Hematopoietic multipotent progenitor cell treated with erythropoietin and hydrocortisone succinate and interleukin-3 and kit ligand, for 4 days (in vitro differentiated cells): Measurements from ENCODE around the gene FGB.

Source experiments
- DNase-seq: peaks from one replicate; pipeline ENCODE4 v3.0.0-alpha.2; 2015

The FGB gene

DNA sequence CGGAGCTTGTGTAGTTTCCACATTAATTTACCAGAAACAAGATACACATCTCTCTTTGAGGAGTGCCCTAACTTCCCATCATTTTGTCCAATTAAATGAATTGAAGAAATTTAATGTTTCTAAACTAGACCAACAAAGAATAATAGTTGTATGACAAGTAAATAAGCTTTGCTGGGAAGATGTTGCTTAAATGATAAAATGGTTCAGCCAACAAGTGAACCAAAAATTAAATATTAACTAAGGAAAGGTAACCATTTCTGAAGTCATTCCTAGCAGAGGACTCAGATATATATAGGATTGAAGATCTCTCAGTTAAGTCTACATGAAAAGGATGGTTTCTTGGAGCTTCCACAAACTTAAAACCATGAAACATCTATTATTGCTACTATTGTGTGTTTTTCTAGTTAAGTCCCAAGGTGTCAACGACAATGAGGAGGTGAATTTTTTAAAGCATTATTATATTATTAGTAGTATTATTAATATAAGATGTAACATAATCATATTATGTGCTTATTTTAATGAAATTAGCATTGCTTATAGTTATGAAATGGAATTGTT lies at the start of gene FGB:
Gene FGB, plus strand, starts transcription at position 315 of the 558 bp plus-strand sequence. Its CDS starts 8 bp downstream, at position 323.
- DNase-seq: no peak

DNA sequence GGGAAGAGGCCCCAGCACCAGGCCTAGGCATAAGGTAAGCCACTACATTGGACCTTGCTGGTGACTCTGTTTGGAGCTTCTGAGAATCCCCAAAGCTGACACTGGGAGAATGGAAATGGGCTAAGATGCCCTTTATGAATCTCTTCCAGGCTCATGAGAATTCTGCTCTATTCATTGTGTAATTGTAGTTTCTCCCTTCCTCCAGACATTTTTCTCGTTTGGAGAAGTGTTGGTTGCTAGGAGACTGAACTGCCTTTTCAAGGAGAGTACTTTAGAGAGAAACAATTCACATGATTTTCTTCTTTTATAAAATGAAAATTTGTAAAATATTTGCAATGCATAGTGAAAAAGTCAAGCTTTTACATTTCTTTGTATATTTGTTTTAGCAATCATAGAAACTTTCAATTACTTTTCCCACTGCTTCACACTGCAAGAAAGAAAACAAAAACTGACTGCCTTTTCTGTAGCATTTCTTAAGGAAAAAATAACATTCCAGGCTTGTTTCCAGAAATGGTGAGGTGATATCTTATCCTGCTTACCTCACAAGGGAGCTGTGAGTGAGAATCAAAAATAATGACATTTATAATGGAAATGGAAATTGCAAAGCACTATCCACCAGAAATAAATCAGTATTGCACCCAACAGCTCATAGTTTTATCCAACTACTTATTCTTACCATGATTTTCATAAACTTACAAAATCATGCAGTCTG lies 46.3 kb upstream of the FGB start:
- DNase-seq: no peak

DNA sequence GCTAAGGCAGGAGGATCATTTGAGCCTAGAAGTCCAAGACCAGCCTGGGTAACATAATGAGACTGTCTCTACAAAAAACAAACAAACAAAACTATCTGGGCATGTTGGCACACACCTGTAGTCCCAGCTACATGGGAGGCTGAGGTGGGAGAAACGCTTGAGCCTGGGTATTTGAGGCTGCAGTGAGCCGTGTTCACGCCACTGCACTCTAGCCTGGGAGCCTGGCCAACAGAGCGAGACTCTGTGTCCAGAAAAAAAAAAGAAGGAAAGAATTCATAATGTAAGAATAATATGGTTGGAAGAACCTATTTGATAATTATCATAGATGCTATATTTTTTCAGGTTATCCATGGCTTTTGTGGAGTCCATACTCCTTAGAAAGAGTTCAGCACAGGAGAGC lies 45.2 kb upstream of the FGB start:
- no peak for DNase-seq

DNA sequence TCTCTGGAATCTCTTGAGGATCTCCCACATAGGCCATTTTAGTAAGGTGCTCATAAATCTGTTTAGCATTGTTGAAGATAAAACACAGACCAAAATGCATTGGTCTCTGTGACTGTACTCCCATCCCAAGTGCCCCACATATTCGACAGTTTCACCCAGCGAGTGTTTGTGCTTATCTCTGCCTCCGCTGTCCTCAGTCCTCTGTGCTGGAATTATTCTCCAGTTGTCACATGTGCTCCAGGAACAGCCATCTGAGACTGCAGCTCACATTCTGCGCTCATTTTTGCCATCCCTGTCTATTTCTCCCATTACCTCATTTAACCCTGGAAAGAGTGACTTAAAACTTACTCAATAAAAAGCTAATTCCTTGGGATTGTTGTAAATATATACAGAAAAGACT lies 43.6 kb upstream of the FGB start:
- no peak for DNase-seq

DNA sequence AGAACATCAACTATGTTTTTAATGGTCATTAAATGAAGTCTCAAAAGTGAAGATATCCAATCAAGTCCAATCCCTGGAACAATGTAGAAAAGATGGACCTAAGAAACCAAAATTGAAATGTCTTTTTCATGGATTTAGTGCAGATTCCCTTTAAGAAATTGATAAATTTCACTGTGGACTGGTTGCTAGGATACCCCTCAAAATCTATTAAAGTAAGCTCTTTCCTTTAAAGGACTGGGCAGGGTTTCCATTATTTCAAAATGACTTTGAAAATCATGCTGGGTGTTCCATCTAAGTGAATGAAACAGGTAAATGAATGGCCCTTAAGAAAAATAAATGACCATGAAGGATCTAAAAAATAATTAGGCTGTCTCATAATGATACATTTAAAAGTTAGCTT lies 41.2 kb upstream of the FGB start:
- no peak for DNase-seq

DNA sequence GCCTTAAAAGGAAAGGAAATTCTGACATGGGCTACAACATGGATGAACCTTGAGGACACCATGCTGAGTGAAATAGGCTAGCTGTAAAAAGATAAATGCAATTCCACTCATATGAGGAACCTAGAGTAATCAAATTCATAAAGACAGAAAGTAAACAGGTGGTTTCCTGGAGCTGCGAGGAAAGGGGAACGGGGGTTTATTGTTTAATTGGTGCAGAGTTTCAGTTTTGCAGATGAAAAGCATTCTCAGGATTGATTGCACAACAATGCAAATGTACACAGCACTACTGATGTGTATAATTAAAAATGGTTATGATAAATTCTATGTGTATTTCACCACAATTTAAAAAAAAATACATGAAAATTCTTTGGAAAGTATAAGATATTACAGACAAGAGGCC lies 36.7 kb upstream of the FGB start:
- no peak for DNase-seq

DNA sequence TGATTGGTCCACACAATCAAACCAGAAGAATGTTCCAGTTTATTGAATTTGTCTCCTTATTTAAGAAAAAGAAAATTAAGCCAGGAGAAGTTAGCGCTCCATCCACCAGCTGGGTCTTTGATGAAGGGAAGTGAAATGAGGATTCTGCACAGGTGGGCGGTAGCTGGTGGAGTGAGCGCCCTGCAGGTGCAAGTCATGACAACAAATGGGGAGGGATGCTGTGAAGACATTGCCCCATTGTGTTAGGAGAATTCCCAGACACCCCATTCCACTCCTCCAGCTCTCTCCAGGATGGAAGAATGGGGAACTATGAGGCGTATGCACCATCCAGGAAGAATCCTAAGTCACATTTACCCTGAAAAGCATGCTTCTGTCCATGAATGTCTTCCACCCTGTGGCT lies 35.5 kb upstream of the FGB start:
- no peak for DNase-seq

DNA sequence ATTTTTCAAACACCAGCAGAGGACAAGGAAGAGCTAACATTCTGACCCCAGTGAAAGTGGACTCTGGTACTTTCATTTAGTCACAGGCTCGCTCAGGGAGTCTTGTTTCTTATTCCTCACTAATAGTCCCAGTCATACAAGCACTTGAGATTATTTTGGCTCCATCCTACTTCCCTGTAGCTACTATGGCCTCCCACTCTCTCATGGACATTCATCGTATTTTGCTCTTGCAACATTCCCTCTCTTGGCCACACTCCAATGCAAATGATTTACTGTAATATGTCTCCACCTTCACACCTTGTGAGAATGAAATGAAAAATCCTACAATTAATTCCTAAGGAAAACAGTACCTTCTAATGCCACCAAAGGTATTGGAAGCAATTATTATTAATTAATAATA lies 33.9 kb upstream of the FGB start:
- DNase-seq: no peak

DNA sequence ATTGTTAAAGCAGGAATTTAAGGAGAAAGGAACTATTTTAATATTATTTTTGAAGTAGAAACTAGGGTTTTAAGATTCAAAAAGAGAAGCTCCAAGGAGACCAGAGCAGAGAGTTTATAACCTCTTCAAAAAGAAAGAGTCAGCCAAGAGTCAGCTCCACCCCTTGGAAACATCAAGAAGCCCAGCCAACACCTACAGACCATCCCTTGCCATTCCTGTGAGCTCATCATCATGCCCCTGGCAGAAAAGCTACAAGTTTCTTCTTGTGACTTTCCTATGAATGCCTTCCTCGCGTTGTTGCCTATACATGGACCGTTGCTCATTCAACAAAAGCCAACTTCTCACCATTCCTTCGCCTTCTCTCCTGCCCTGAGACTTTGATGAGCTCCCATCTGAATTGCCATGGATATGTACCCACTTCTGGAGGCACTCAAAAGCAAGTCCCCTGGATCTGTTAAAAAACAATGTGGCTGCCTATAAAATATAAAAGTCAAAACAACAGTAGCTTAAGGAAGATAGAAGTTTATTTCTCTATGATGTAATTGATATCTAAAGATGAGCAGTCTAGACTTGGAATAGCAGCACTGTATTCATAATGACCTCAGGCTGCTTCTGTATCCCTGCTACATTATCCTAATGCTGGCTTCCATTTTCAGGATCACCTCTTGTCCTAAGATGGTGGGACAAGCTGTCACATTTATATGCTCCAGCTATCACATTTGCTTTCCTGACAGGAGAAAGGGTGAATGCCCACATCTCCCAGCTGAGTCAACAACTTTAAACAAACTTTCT lies 32.9 kb upstream of the FGB start:
- DNase-seq: no peak

DNA sequence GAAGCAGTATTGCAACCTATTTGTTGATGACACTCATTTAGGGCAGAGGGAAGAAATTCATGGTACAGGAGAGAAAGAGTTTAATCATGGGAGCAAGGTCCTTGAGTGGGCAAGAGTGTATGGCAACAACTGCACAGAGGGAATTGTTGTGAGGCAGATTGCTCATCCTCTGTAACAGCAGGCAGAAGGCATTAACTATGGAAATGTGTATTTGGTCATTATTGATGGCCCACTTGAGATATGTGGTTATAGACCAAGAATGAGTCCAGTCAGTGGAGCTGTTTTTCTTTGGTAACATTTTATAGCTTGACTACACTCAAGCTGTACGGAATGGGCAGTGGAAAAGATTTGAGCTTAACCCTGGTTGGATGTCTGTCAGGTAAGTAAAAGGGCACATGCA lies 28.5 kb upstream of the FGB start:
- no peak for DNase-seq

DNA sequence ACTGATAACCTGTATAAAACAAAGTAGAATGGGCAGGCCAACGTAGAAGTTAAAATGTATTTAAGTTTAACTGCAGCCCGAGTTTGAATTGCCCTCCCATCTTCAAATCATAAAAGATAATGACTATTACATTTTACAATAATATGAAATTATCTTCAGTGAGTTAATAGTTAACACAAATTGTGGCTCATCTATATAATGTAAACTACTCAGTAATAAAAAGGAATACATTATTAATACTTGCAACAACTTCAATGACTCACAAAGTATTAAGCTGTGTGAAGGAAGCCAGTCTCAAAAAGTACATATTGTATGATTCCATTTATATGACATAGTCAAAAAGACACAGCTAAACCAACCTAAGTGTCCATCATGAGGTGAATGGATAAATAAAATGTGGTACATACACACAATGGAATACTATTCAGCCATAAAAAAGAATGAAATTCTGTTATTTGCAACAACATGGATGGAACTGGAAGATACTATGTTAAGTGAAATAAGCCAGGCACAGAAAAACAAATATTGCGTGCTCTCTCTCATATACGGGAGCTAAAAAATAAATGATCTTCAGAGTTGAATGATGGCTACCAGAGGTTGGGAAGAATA lies 20.4 kb upstream of the FGB start:
- no peak for DNase-seq

DNA sequence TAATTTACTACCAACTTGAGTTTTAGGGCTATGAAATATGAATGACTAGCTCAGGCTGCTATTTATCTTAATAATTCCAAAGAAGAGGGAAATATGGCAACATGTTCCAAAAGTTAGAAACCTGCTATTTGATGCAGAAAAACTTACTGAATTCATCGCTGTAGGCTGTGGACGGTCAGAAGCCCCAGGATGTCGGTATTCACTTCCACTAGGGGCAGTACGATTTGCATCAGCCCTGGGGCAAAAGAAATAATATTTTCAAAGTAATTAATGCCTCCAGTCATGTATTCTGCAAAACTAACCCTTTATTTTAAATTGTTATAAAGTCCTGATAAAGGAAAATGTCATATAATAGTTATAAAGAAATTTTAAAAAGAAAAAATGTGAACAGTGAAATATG lies 17.1 kb upstream of the FGB start:
- DNase-seq: no peak

DNA sequence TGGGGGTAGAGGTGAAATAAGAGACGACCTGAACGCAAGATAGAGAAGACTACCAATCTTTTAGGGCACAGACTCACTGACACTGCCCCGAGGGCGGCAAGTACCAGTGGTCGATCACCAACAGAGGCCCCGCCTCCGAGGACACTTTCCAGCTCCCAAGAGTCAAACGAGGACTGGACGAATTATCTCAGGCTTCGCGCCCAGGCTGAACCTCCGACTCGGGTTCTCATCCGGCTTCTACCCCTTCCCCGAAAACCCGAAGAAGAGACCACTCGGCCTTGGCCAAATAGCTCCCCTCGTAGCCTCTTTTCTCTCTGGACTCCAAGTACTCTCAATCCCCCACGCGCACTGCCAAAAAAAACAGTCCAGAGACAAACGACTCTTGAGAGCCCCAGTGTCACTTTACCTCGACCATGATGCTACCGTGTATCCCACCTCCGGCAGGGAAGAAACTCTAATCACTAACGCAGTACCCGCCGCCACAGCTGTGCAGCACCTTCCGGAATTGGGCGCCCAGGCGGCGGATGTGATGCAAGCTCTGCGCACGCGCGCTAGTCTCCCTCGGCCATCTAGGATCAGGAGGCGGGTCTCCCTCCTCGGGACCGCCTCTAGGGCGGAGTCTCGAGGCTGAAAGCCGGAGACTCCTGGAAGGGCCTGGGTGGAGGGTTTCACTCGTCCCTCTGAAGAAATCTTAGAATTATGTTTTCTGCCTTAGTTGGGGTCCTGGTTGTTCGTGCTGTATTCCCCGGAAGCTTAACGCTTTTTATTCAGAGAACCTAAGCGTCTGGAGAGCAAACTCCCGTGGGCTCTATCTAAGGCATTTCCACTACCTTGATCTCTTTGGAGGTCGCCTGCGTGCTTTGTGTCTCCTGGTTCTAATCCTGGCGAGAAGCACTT lies 12.7 kb upstream of the FGB start, which contains the start of gene PLRG1:
Gene PLRG1, minus strand, starts transcription at position 507 of the 897 bp plus-strand sequence. Its CDS starts 92 bp downstream, at position 415.
- peak; percentile 99 for DNase-seq

DNA sequence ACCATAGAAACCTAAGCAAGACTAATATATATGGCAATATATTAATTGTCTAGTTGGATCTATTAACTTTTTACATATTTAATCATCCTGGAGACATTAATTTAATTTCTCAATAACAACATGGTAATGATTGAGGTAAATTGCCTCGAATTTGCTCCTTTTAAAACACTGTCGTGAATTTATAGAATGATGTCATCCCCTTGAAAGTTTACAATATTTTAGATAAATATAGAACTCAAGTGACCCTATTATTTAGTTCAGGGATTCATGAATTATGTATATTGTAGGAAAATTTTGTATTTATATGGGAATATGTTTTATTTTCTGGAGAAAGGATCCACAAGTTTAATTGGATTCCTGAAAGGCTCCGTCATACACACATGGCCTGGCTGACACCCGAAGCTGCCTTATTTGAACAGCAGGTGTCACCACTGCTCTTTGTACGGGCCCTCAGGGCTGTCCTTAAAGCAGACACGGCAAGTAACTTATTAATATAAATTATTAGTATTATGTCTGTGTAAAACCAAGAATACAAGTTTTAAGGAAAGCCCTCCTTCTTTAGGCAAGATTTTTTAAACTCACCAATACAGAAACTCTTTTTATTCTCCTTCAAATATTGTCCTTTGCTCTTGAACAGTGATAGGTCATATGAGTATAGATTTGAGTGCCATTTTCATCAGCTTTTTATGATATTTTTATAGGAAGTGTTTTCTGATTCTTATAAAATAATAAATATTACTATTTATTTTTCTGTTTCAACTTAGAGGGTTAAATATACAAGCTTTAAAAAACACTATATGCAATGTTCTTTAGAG lies 10.7 kb upstream of the FGB start:
- DNase-seq: peak; percentile 90

DNA sequence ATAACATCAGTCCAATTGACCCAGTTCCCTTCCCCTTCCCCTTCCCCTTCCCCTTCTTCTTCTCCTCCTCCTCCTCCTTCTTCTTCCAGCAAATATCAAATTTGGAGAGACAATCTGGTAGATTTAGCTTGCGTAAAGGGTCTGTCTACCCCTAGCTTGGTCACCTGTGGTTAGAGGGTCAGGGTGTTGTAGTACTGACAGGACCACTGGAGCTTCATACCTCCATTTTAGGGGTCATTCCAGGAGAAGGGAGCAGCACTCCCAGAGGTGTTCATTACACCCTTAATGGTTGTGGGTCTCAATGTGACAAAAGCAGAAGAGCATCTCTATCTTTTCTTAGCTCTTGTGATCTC lies 3.7 kb upstream of the FGB start:
- DNase-seq: no peak

DNA sequence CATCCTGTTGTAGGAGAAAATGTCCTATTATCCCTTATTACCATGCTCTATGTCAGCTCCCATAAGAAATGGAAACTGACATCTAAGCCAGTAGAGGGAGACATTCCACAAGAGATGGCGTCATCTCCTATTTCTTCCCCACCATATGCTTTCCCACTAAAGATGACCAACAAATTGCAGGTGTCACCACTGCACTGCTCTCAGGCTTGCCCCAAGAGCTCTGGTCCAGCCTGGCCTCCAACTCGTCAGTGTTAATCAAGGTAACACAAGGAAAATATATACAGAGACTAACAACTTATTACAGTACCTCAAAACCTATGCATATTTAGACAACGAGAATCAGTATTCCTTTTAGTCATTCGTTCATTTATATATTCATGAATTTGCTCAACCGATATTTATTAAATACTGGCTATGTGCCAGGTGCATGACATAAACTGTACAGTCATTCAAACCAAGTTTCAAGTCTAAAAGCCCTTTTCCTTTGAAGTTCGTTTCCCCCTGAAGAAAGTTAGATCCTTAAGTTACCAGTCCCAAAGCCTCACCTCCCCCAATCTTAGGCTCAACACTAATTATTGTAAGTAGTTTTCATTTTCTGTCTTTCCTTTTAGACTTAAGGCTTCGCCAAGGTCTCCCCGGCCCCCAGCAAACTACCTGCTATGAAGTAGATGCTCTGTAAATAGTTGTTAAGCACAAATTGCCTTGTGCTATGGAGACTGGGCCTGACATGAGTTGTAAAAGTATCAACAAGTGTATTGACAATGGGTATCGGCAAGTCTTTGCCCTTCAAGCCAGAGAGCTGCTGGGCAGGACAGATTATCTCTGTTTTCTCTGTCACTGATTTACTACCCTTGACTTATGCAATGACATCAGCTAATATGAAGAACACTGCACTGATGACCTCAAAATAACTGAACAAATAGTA lies 3.1 kb upstream of the FGB start:
- DNase-seq: peak; percentile 76

DNA sequence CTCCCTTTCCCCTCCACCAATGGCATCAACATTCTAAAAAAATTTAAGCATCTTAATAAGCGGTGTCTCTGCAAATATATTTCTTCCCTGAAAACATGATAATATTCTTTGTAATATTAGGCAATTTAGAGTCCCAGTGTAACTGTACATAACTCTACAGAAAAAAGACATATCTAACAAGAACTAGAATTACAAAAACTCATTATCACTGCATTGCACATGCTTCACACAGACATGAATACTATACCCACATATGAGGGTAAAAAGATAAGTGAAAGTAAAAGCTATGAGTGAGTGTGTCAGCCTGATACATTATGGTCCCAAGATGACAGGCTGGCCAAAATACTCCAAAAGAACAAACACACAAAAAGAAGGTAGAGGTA lies 2.4 kb upstream of the FGB start:
- no peak for DNase-seq

DNA sequence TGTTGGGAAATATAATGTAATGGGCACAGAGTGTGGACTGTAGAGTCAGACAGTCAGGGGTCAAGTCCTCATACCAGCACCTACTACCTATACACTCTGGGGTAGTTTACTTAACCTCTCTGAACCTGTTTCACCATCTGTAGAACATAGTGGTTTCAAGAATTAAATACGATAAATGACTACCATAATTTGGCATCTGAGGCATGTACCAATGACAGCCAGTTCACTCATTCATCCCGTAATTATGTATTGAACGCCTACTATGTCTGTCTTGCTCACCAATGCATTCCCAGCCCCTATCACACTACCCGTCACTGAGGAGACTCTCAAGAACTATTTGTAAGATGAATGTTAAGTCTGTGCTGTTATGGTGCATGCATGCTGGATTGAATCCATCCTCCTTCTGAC lies 2.0 kb upstream of the FGB start:
- no peak for DNase-seq

DNA sequence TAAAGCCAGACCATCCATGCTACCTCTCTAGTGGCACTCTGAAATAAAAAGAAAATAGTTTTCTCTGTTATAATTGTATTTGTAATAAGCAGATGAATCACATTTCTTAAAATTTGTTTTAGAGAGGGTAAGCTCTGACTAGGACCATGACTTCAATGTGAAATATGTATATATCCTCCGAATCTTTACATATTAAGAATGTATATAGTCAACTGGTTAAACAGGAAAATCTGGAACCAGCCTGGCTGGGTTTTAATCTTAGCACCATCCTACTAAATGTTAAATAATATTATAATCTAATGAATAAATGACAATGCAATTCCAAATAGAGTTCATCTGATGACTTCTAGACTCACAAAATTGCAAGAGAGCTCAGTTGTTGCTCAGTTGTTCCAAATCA lies 1.5 kb downstream of the FGB start:
- no peak for DNase-seq

DNA sequence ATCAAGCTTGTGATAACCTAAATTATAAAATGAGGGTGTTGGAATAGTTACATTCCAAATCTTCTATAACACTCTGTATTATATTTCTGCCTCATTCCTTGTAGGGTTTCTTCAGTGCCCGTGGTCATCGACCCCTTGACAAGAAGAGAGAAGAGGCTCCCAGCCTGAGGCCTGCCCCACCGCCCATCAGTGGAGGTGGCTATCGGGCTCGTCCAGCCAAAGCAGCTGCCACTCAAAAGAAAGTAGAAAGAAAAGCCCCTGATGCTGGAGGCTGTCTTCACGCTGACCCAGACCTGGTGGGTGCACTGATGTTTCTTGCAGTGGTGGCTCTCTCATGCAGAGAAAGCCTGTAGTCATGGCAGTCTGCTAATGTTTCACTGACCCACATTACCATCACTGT lies 2.9 kb downstream of the FGB start:
- DNase-seq: no peak
